GM23248 (cell line): ENCODE data around the gene XRCC4. TPM values are rescaled to one million over a fixed set of nuclear protein-coding genes. Genes with fewer than 3 reads are reported as not detected.
"Not testable (repeated sequence)": the region's sequence is repeated elsewhere in the genome, so short reads cannot be mapped to it uniquely, and the experiment has no call there.

Source experiments
- DNase-seq: peaks from one replicate; pipeline ENCODE4 v3.0.0-alpha.2; 2015
- H2AFZ ChIP-seq: fragments of 200-600 bp; sonication (generic); 2 replicates; pipeline ENCODE4 v1.6.1; 2016; ENCODE audit warnings: antibody characterized with exemption
- H3F3A ChIP-seq: fragments of 200-600 bp; sonication (generic); 2 replicates; pipeline ENCODE4 v1.6.1; 2016; ENCODE audit warnings: mild to moderate bottlenecking, antibody characterized with exemption, mixed run types; ENCODE audit not compliant: insufficient read depth
- H3K27ac ChIP-seq: fragments of 200-600 bp; sonication (generic); 2 replicates; pipeline ENCODE4 v1.5.1; 2016; ENCODE audit warnings: mild to moderate bottlenecking
- H3K27me3 ChIP-seq: fragments of 200-600 bp; sonication (generic); replicated peaks from 2 replicates; pipeline ENCODE4 v1.6.1; 2016; ENCODE audit warnings: mild to moderate bottlenecking; ENCODE audit not compliant: insufficient read depth
- H3K36me3 ChIP-seq: fragments of 200-600 bp; sonication (generic); 2 replicates; pipeline ENCODE4 v1.6.1; 2016; ENCODE audit warnings: low read depth, mild to moderate bottlenecking
- H3K4me1 ChIP-seq: fragments of 200-600 bp; sonication (generic); 2 replicates; pipeline ENCODE4 v1.6.1; 2016; ENCODE audit warnings: mild to moderate bottlenecking; ENCODE audit not compliant: insufficient read depth
- H3K4me2 ChIP-seq: fragments of 200-600 bp; sonication (generic); one replicate; pipeline ENCODE4 v1.6.1; 2016; ENCODE audit warnings: mild to moderate bottlenecking; ENCODE audit not compliant: unreplicated experiment
- H3K4me3 ChIP-seq: fragments of 200-600 bp; sonication (generic); 2 replicates; pipeline ENCODE4 v1.5.1; 2016; ENCODE audit warnings: mild to moderate bottlenecking
- H3K79me2 ChIP-seq: fragments of 200-600 bp; sonication (generic); 2 replicates; pipeline ENCODE4 v1.6.1; 2016; ENCODE audit warnings: mild to moderate bottlenecking; ENCODE audit not compliant: insufficient read depth
- H3K9ac ChIP-seq: fragments of 200-600 bp; sonication (generic); 2 replicates; pipeline ENCODE4 v1.6.1; 2016; ENCODE audit warnings: mild to moderate bottlenecking
- H3K9me2 ChIP-seq: fragments of 200-600 bp; sonication (generic); 2 replicates; pipeline ENCODE4 v1.6.1; 2016; ENCODE audit warnings: mixed run types, mild to moderate bottlenecking, moderate library complexity; ENCODE audit not compliant: insufficient read depth
- H3K9me3 ChIP-seq: fragments of 200-600 bp; sonication (generic); one replicate; pipeline ENCODE4 v1.6.1; 2017; ENCODE audit warnings: low read depth
- H4K20me1 ChIP-seq: fragments of 200-600 bp; sonication (generic); 2 replicates; pipeline ENCODE4 v1.6.0; 2016; ENCODE audit not compliant: insufficient read depth
- EZH2 ChIP-seq: fragments of 200-600 bp; sonication (generic); IDR thresholded peaks from 2 replicates; pipeline ENCODE4 v1.6.1; 2018; ENCODE audit warnings: antibody characterized with exemption, mild to moderate bottlenecking; ENCODE audit not compliant: insufficient read depth, poor library complexity, severe bottlenecking
- EZH2phosphoT487 ChIP-seq: fragments of 200-600 bp; sonication (generic); IDR thresholded peaks from 2 replicates; pipeline ENCODE4 v1.6.1; 2018; ENCODE audit warnings: antibody characterized with exemption, moderate library complexity, mild to moderate bottlenecking, low read depth; ENCODE audit not compliant: insufficient read depth
- WGBS, 2 experiments: methylation state at CpG; one replicate each; pipeline ENCODE4 v1.1.6; 2015 to 2017; ENCODE audit warnings: low lambda C conversion rate in 2 of 2, low coverage in 1 of 2; ENCODE audit errors: missing lambda C conversion rate in 2 of 2; 5-methylcytosine and 5-hydroxymethylcytosine counted together
- in situ Hi-C: fragments of 300-500 bp; cut with MboI; formaldehyde crosslinking; loops from 2 replicates; pipeline ENCODE4 v1.15.0; 2020
- polyA plus RNA-seq: library from polyadenylated mRNA; unstranded; fragments of >200 nt; fragmentation: Nextera tagmentation; extraction: Ambion mirVana; gene quantifications from 2 replicates; pipeline ENCODE4 v1.2.1, GENCODE V29; 2016
- total RNA-seq: library from RNA; depleted of rRNA; stranded (reverse); fragments of >200 nt; shearing (Covaris generic); gene quantifications from 2 replicates; pipeline ENCODE4 v1.2.3, GENCODE V29; 2014

XRCC4 gene
- total and polyA plus RNA-seq, 2 experiments from 2014 or later, result 11.5 to 11.7 TPM

- no peaks in the 10 kb centered on the region for H3F3A ChIP-seq
- no peaks in the 10 kb centered on the region for H3K9me2 ChIP-seq
- no peak overlapping the region for H3K9ac ChIP-seq
- DNase-seq, result peak; percentile 13
- H3K36me3 ChIP-seq, result no peaks in the 10 kb centered on the region; the same call in 1 of the 2 replicates
- TF ChIP-seq EZH2, result no peak
- no peak for TF ChIP-seq EZH2phosphoT487
- H3K4me1 ChIP-seq, result peaks cover 20% of the 10 kb centered on the region
- no peak overlapping the region for H2AFZ ChIP-seq
- H3K9me3 ChIP-seq, result no peaks in the 10 kb centered on the region
- no peak overlapping the region for H3K4me3 ChIP-seq
- in situ Hi-C loops, result no loop called here
- no peaks in the 10 kb centered on the region for H3K27me3 ChIP-seq
- H4K20me1 ChIP-seq, result no peaks in the 10 kb centered on the region
- WGBS, 2 experiments, result 65 to 71% methylated on average over 2 of the region's 2 CpGs
- no peak overlapping the region for H3K4me2 ChIP-seq
- H3K27ac ChIP-seq, result no peak overlapping the region
- H3K79me2 ChIP-seq, result no peaks in the 10 kb centered on the region
These were observed 176.4 kb downstream of the XRCC4 start for GRCh38 chr5:83253720-83254119.

- Histone ChIP-seq H3K27ac (no peak overlapping the region), H3K9me2 (no peaks in the 10 kb centered on the region), H3K9me3 (no peaks in the 10 kb centered on the region), H3K4me3 (no peak overlapping the region), H3K9ac (no peak overlapping the region), H2AFZ (no peak overlapping the region), H3K4me2 (peak overlapping the region; percentile 17), H3K36me3 (no peaks in the 10 kb centered on the region; the same call in 1 of the 2 replicates), H3F3A (no peaks in the 10 kb centered on the region), H3K79me2 (no peaks in the 10 kb centered on the region), H4K20me1 (no peaks in the 10 kb centered on the region), H3K27me3 (no peaks in the 10 kb centered on the region), H3K4me1 (peaks cover 20% of the 10 kb centered on the region)
- peak; percentile 69 for DNase-seq
- in situ Hi-C loops, result no loop called here
- 48 to 52% methylated on average over 1 of the region's 1 CpG for WGBS, 2 experiments
- TF ChIP-seq EZH2phosphoT487 (no peak), EZH2 (no peak)
These were observed 177.9 kb downstream of the XRCC4 start for GRCh38 chr5:83255268-83255667.

- Histone ChIP-seq H3K4me2 (no peak overlapping the region), H3K27me3 (no peaks in the 10 kb centered on the region), H3K4me1 (peaks cover 20% of the 10 kb centered on the region), H3K9me3 (no peaks in the 10 kb centered on the region), H4K20me1 (no peaks in the 10 kb centered on the region), H2AFZ (no peak overlapping the region), H3F3A (no peaks in the 10 kb centered on the region), H3K79me2 (no peaks in the 10 kb centered on the region), H3K4me3 (no peak overlapping the region), H3K9me2 (no peaks in the 10 kb centered on the region), H3K27ac (no peak overlapping the region), H3K36me3 (no peaks in the 10 kb centered on the region; the same call in 1 of the 2 replicates), H3K9ac (no peak overlapping the region)
- WGBS, 2 experiments, result 94 to 100% methylated on average over 2 of the region's 2 CpGs
- in situ Hi-C loops, result no loop called here
- TF ChIP-seq EZH2, result no peak
- TF ChIP-seq EZH2phosphoT487, result no peak
- peak; percentile 73 for DNase-seq
These were observed 178.9 kb downstream of the XRCC4 start for GRCh38 chr5:83256091-83256780.

- H3K79me2 ChIP-seq, in situ Hi-C loops, H3F3A ChIP-seq, DNase-seq, H4K20me1 ChIP-seq, H3K27ac ChIP-seq, H2AFZ ChIP-seq, H3K9me3 ChIP-seq, H3K4me2 ChIP-seq, H3K9ac ChIP-seq, H3K9me2 ChIP-seq, H3K4me3 ChIP-seq, H3K27me3 ChIP-seq, H3K36me3 ChIP-seq: not testable (repeated sequence)
- H3K4me1 ChIP-seq, result peaks cover 20% of the 10 kb centered on the region
- WGBS, 2 experiments, result 93 to 100% methylated on average over 2 of the region's 2 CpGs
These were observed 180.3 kb downstream of the XRCC4 start for GRCh38 chr5:83257684-83258083.
